ENCODE data around the gene FYN. TPM values are rescaled to one million over a fixed set of nuclear protein-coding genes. Genes with fewer than 3 reads are reported as not detected.

The FYN gene
- total and polyA plus RNA-seq, 9 of the 15 experiments (the other 6 are each of a cell fraction or from before 2014, with no cell fraction given) = 2.9 to 22.1 (median 11.4) TPM

DNA sequence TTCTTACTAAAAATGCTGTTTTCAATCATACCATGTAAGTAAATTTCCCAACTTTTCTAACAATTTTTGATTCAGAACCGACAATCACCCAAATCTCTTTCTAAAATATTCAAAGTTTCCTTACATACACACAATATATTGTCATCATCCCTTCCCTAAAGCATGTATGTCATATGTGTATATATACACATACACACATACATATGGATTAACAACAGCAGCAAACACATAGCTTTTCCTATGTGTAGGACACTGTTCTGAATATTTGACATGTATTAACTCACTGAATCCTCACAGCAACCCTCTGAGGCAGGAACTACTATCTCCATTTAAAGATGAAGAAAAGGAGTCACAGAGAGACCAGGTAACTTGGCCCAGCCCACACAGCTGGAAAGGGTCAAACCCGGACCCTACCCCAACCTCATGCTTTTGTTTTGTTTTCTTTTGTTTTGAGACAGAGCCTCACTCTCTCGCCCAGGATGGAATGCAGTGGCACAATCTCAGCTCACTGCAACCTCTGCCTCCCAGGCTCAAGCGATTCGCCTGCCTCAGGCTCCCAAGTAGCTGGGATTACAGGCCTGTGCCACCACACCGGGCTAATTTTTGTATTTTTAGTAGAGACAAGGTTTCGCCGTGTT, 7.2 kb downstream of the FYN start:
- Histone ChIP-seq H3K27ac (ENCODE audit: extremely low read depth, low read depth, low read length) (no peak overlapping the region), H3K4me2 (ENCODE audit: insufficient read depth, low read length) (no peak overlapping the region), H3K4me3 (no peak overlapping the region), H2AFZ (ENCODE audit: low read depth, low read length) (no peak overlapping the region), H3K36me3 (ENCODE audit: control insufficient read depth, insufficient read depth, low read length) (no peaks in the 10 kb centered on the region), H3K4me1 (replicated peaks in 1 of 2; ENCODE audit: control insufficient read depth in 2 of 2, insufficient read depth in 2 of 2, low read length in 2 of 2) (peaks cover 0 to 13% of the 10 kb centered on the region in 2 experiments; a peak in 3 of 5 replicates), H3K9me3 (replicated peaks; ENCODE audit: control insufficient read depth, insufficient read depth, low read depth, low read length) (no peaks in the 10 kb centered on the region), H3K27me3 (ENCODE audit: control insufficient read depth in 2 of 2, insufficient read depth in 2 of 2, low read length in 2 of 2) (peaks cover 0 to 15% of the 10 kb centered on the region in 2 experiments; a peak in 3 of 5 replicates), H3K9ac (ENCODE audit: insufficient read depth in 1 of 2, low read depth in 2 of 2, low read length in 2 of 2) (no peak overlapping the region), H3K9me1 (ENCODE audit: control insufficient read depth, insufficient read depth, low read length) (no peaks in the 10 kb centered on the region), H4K20me1 (replicated peaks; ENCODE audit: control insufficient read depth, insufficient read depth, low read length) (peaks cover 7% of the 10 kb centered on the region; the same call in 1 of the 2 replicates), H3K79me2 (ENCODE audit: control insufficient read depth, insufficient read depth, low read length) (no peaks in the 10 kb centered on the region)
- FAIRE-seq (no peak), DNase-seq (ENCODE audit: extremely low read depth in 1 of 4, low spot score in 3 of 4) (no peak), ATAC-seq (no peak)
- POLR2A ChIA-PET = no interaction called here
- 22% methylated on average over 7 of the region's 8 CpGs for WGBS (ENCODE audit: insufficient coverage, low coverage, missing lambda C conversion rate)
- no TSS peak for BruUV-seq (replicated peaks)
- in situ Hi-C loops (cut with MboI) (no loop called here), intact Hi-C loops (cut with micrococcal nuclease) (no loop called here)
- CTCF ChIA-PET (ENCODE audit: low intra/inter-chr PET ratio) = no interaction called here
- TF ChIP-seq, protein P1, sequence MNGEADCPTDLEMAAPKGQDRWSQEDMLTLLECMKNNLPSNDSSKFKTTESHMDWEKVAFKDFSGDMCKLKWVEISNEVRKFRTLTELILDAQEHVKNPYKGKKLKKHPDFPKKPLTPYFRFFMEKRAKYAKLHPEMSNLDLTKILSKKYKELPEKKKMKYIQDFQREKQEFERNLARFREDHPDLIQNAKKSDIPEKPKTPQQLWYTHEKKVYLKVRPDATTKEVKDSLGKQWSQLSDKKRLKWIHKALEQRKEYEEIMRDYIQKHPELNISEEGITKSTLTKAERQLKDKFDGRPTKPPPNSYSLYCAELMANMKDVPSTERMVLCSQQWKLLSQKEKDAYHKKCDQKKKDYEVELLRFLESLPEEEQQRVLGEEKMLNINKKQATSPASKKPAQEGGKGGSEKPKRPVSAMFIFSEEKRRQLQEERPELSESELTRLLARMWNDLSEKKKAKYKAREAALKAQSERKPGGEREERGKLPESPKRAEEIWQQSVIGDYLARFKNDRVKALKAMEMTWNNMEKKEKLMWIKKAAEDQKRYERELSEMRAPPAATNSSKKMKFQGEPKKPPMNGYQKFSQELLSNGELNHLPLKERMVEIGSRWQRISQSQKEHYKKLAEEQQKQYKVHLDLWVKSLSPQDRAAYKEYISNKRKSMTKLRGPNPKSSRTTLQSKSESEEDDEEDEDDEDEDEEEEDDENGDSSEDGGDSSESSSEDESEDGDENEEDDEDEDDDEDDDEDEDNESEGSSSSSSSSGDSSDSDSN (IDR thresholded peaks at IDR 0.05; ENCODE audit: borderline replicate concordance in 1 of 2, low read depth in 2 of 2, low read length in 2 of 2) = no peak
- TF ChIP-seq, protein P2, sequence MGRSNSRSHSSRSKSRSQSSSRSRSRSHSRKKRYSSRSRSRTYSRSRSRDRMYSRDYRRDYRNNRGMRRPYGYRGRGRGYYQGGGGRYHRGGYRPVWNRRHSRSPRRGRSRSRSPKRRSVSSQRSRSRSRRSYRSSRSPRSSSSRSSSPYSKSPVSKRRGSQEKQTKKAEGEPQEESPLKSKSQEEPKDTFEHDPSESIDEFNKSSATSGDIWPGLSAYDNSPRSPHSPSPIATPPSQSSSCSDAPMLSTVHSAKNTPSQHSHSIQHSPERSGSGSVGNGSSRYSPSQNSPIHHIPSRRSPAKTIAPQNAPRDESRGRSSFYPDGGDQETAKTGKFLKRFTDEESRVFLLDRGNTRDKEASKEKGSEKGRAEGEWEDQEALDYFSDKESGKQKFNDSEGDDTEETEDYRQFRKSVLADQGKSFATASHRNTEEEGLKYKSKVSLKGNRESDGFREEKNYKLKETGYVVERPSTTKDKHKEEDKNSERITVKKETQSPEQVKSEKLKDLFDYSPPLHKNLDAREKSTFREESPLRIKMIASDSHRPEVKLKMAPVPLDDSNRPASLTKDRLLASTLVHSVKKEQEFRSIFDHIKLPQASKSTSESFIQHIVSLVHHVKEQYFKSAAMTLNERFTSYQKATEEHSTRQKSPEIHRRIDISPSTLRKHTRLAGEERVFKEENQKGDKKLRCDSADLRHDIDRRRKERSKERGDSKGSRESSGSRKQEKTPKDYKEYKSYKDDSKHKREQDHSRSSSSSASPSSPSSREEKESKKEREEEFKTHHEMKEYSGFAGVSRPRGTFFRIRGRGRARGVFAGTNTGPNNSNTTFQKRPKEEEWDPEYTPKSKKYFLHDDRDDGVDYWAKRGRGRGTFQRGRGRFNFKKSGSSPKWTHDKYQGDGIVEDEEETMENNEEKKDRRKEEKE (IDR thresholded peaks at IDR 0.05; ENCODE audit: borderline replicate concordance in 1 of 2, control insufficient read depth in 1 of 2, low read depth in 2 of 2, low read length in 1 of 2) = no peak
- TF ChIP-seq XRCC5 (IDR thresholded peaks at IDR 0.05; ENCODE audit: low read depth, low read length) (no peak), L3MBTL2 (IDR thresholded peaks at IDR 0.05) (no peak), MTA2 (IDR thresholded peaks at IDR 0.05; ENCODE audit: low read depth) (no peak), CBX1 (IDR thresholded peaks at IDR 0.05; ENCODE audit: low read depth) (no peak), SREBF2 (CRISPR knock-in tag; IDR thresholded peaks at IDR 0.05) (no peak), ZNF143 (CRISPR knock-in tag; IDR thresholded peaks at IDR 0.05) (no peak), MXI1 (IDR thresholded peaks at IDR 0.05; ENCODE audit: low read depth, low read length) (no peak), DDX20 (tag; IDR thresholded peaks at IDR 0.05; ENCODE audit: low read depth) (no peak), CHD2 (IDR thresholded peaks at IDR 0.05; ENCODE audit: low read depth, low read length) (no peak), BHLHE40 (IDR thresholded peaks at IDR 0.05; ENCODE audit: low read length) (no peak)
- TF ChIP-seq, protein P3, sequence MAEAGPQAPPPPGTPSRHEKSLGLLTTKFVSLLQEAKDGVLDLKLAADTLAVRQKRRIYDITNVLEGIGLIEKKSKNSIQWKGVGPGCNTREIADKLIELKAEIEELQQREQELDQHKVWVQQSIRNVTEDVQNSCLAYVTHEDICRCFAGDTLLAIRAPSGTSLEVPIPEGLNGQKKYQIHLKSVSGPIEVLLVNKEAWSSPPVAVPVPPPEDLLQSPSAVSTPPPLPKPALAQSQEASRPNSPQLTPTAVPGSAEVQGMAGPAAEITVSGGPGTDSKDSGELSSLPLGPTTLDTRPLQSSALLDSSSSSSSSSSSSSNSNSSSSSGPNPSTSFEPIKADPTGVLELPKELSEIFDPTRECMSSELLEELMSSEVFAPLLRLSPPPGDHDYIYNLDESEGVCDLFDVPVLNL (CRISPR knock-in tag; IDR thresholded peaks at IDR 0.05; ENCODE audit: low read depth) = no peak
- TF ChIP-seq, protein P4, sequence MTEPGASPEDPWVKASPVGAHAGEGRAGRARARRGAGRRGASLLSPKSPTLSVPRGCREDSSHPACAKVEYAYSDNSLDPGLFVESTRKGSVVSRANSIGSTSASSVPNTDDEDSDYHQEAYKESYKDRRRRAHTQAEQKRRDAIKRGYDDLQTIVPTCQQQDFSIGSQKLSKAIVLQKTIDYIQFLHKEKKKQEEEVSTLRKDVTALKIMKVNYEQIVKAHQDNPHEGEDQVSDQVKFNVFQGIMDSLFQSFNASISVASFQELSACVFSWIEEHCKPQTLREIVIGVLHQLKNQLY (CRISPR knock-in tag; conservative IDR thresholded peaks at IDR 0.05) = no peak

All from K562 (cell line).